Measurements from ENCODE around the gene PARP3.

GRCh38 chr3:51953445-51953844 is 11.3 kb downstream of the PARP3 start:
- TF ChIP-seq CTCF (IDR thresholded peaks at IDR 0.05) (no peak), REST (IDR thresholded peaks at IDR 0.05) (no peak), PHF8 (IDR thresholded peaks at IDR 0.05; ENCODE audit: borderline replicate concordance, low read depth) (no peak), POLR2A (IDR thresholded peaks at IDR 0.05; ENCODE audit: low read length) (no peak), MAX (IDR thresholded peaks at IDR 0.05) (no peak), NR3C1 (IDR thresholded peaks at IDR 0.05) (no peak), RAD21 (conservative IDR thresholded peaks at IDR 0.05 in 1 of 2, IDR thresholded peaks at IDR 0.05 in 1 of 2) (no peak), EP300 (IDR thresholded peaks at IDR 0.05) (no peak), CHD4 (IDR thresholded peaks at IDR 0.05; ENCODE audit: borderline replicate concordance) (no peak), HMGXB4 (CRISPR knock-in tag; IDR thresholded peaks at IDR 0.05; ENCODE audit: borderline replicate concordance) (no peak), JUNB (IDR thresholded peaks at IDR 0.05) (no peak), PBX3 (IDR thresholded peaks at IDR 0.05) (no peak)

Data from A549 (cell line).